K562 (cell line): ENCODE data around the gene ATXN1. TPM values are rescaled to one million over a fixed set of nuclear protein-coding genes. Genes with fewer than 3 reads are reported as not detected.

Experiments used
- ATAC-seq: fragments of 200-7000 bp; cut with Tn5 transposase; 3 replicates; pipeline ENCODE4 v1.9.1; 2020; ENCODE audit warnings: moderate library complexity
- BruUV-seq: library from RNA; stranded (reverse); fragments of 400-500 nt; replicated peaks from 2 replicates; lab custom pipeline; 2021; lab: Mats Ljungman, UMichigan
- CTCF ChIA-PET: fragments of 300-600 bp; formaldehyde crosslinking; extraction: SDS; loops from one replicate; lab custom pipeline; 2021; ENCODE audit warnings: low intra/inter-chr PET ratio; lab: Yijun Ruan, JAX
- POLR2A ChIA-PET: fragments of 300-600, 350-650 bp; sonication (Branson Sonifier 250); formaldehyde crosslinking; extraction: SDS; loops from one replicate; lab custom pipeline; 2021; ENCODE audit warnings: antibody characterized with exemption, inconsistent platforms; lab: Yijun Ruan, JAX
- DNase-seq, 4 experiments: peaks; one replicate each; pipeline versions ENCODE4 v3.0.0 to v3.0.0-alpha.2; 2011 to 2018; ENCODE audit warnings: low spot score in 3 of 4, mixed read lengths in 3 of 4; ENCODE audit errors: extremely low read depth in 1 of 4
- FAIRE-seq: peaks from 2 replicates; lab custom pipeline; 2011; peaks lifted over from hg19 to GRCh38; lab: Jason Lieb, UNC
- H2AFZ ChIP-seq: 2 replicates; pipeline ENCODE4 v1.6.0; 2011; ENCODE audit warnings: low read depth, low read length, control low read depth, inconsistent platforms
- H3K27ac ChIP-seq: fragments of 200-600 bp; 3 replicates; pipeline ENCODE4 v1.8.0; 2011; ENCODE audit warnings: low read depth, mild to moderate bottlenecking, control low read depth, inconsistent platforms, low read length, moderate library complexity, mixed read lengths; ENCODE audit errors: extremely low read depth
- H3K27me3 ChIP-seq, 2 experiments: fragments of 300-600 bp in 1 of 2; 2 replicates in 1 of 2; 3 replicates in 1 of 2; pipeline versions ENCODE4 v1.6.0 to v1.8.0; 2011; ENCODE audit warnings: inconsistent platforms in 2 of 2, low read length in 2 of 2, mild to moderate bottlenecking in 1 of 2, mixed read lengths in 1 of 2, moderate library complexity in 1 of 2; ENCODE audit not compliant: control insufficient read depth in 2 of 2, insufficient read depth in 2 of 2
- H3K36me3 ChIP-seq: fragments of 300-600 bp; 3 replicates; pipeline ENCODE4 v1.8.0; 2011; ENCODE audit warnings: mild to moderate bottlenecking, low read length, inconsistent platforms; ENCODE audit not compliant: control insufficient read depth, insufficient read depth
- H3K4me1 ChIP-seq, 2 experiments: fragments of 200-600 bp in 1 of 2; replicated peaks in 1 of 2; 2 replicates in 1 of 2; 3 replicates in 1 of 2; pipeline versions ENCODE4 v1.5.1 to v1.8.0; 2011; ENCODE audit warnings: inconsistent platforms in 2 of 2, low read length in 2 of 2, mild to moderate bottlenecking in 1 of 2, mixed read lengths in 1 of 2, moderate library complexity in 1 of 2; ENCODE audit not compliant: control insufficient read depth in 2 of 2, insufficient read depth in 2 of 2
- H3K4me2 ChIP-seq: 2 replicates; pipeline ENCODE4 v1.6.1; 2011; ENCODE audit warnings: low read length, control low read depth, inconsistent platforms, mixed read lengths; ENCODE audit not compliant: insufficient read depth
- H3K4me3 ChIP-seq: fragments of 200-600 bp; sonication (generic), shearing (Covaris generic); 2 replicates; pipeline ENCODE4 v1.5.1; 2016; ENCODE audit warnings: control low read depth, inconsistent platforms
- H3K79me2 ChIP-seq: fragments of 200-600 bp; 3 replicates; pipeline ENCODE4 v1.8.0; 2011; ENCODE audit warnings: low read length, inconsistent platforms; ENCODE audit not compliant: control insufficient read depth, insufficient read depth
- H3K9ac ChIP-seq, 2 experiments: 2 replicates each; pipeline versions ENCODE4 v1.6.0 to v1.6.1; 2011; ENCODE audit warnings: low read depth in 2 of 2, low read length in 2 of 2, control low read depth in 1 of 2, inconsistent platforms in 1 of 2, mild to moderate bottlenecking in 1 of 2, mixed read lengths in 1 of 2; ENCODE audit not compliant: insufficient read depth in 1 of 2
- H3K9me1 ChIP-seq: one replicate; pipeline ENCODE4 v1.6.0; 2011; ENCODE audit warnings: inconsistent platforms, mild to moderate bottlenecking, low read length, moderate library complexity; ENCODE audit not compliant: control insufficient read depth, insufficient read depth
- H3K9me3 ChIP-seq: replicated peaks from 2 replicates; pipeline ENCODE4 v1.5.1; 2011; ENCODE audit warnings: low read depth, low read length, inconsistent platforms; ENCODE audit not compliant: control insufficient read depth, insufficient read depth
- H4K20me1 ChIP-seq: replicated peaks from 2 replicates; pipeline ENCODE4 v1.6.1; 2011; ENCODE audit warnings: low read length, inconsistent platforms, mixed read lengths; ENCODE audit not compliant: control insufficient read depth, insufficient read depth
- CAMTA2 ChIP-seq: fragments of 250-450 bp; sonication (Bioruptor Pico); conservative IDR thresholded peaks from 2 replicates; pipeline ENCODE4 v1.5.1; 2022
- COPS2 ChIP-seq: fragments of 450-650 bp; conservative IDR thresholded peaks from 2 replicates; pipeline ENCODE4 v1.6.1; 2016; ENCODE audit warnings: mild to moderate bottlenecking, moderate library complexity
- CREM ChIP-seq: IDR thresholded peaks from 2 replicates; pipeline ENCODE4 v1.6.1; 2014; ENCODE audit warnings: antibody characterized with exemption, low read depth
- ILF3 ChIP-seq: fragments of 450-650 bp; IDR thresholded peaks from 2 replicates; pipeline ENCODE4 v1.6.1; 2018; ENCODE audit warnings: antibody characterized with exemption, mild to moderate bottlenecking, moderate library complexity, borderline replicate concordance
- MCM3 ChIP-seq: fragments of 450-650 bp; IDR thresholded peaks from 2 replicates; pipeline ENCODE4 v1.6.1; 2016
- OTX1 ChIP-seq: fragments of 450-650 bp; formaldehyde crosslinking; IDR thresholded peaks from 2 replicates; pipeline ENCODE4 v1.4.0; 2022; ENCODE audit warnings: mild to moderate bottlenecking
- RFX5 ChIP-seq: IDR thresholded peaks from 2 replicates; pipeline ENCODE4 v1.6.1; 2011; ENCODE audit warnings: low read depth, mild to moderate bottlenecking, improper control_type of control experiment, low read length
- RUNX1 ChIP-seq: sonication (generic); IDR thresholded peaks from 2 replicates; pipeline ENCODE4 v1.6.1; 2016; ENCODE audit warnings: antibody characterized with exemption, low read depth
- TGIF2 ChIP-seq: sonication (generic); formaldehyde crosslinking; IDR thresholded peaks from 2 replicates; pipeline ENCODE4 v1.8.1; 2022; ENCODE audit warnings: mild to moderate bottlenecking, missing genetic modification reagents, moderate library complexity
- ZNF134 ChIP-seq: fragments of 250-450 bp; sonication (Bioruptor Pico); conservative IDR thresholded peaks from 2 replicates; pipeline ENCODE4 v1.4.0; 2020
- ZNF197 ChIP-seq: fragments of 200-800 bp; sonication (Bioruptor generic); IDR thresholded peaks from 2 replicates; pipeline ENCODE4 v1.6.1; 2016; ENCODE audit warnings: low read depth, missing genetic modification characterization, missing compliant biosample characterization
- ZNF263 ChIP-seq: sonication (generic); formaldehyde crosslinking; IDR thresholded peaks from 2 replicates; pipeline ENCODE4 v1.8.0; 2022; ENCODE audit warnings: mild to moderate bottlenecking, missing genetic modification reagents, borderline replicate concordance
- ZNF41 ChIP-seq: fragments of 250-450 bp; sonication (Bioruptor Pico); conservative IDR thresholded peaks from 2 replicates; pipeline ENCODE4 v1.4.0; 2020; ENCODE audit warnings: mild to moderate bottlenecking
- ZNF449 ChIP-seq: fragments of 250-450 bp; sonication (Bioruptor Pico); IDR thresholded peaks from 2 replicates; pipeline ENCODE4 v1.8.0; 2022; ENCODE audit warnings: moderate library complexity, mild to moderate bottlenecking, inconsistent platforms
- WGBS: fragments of 100-300 bp; shearing (Covaris generic); methylation state at CpG from one replicate; pipeline ENCODE4 v1.1.6; 2016; ENCODE audit warnings: low coverage, mixed read lengths; ENCODE audit not compliant: insufficient coverage; ENCODE audit errors: missing lambda C conversion rate; 5-methylcytosine and 5-hydroxymethylcytosine counted together
- in situ Hi-C: fragments of 300-500 bp; cut with MboI; formaldehyde crosslinking; loops from 4 replicates; pipeline ENCODE4 v1.15.0; 2018; ENCODE audit warnings: inconsistent platforms, mixed read lengths
- intact Hi-C: fragments of 100-400 bp; cut with micrococcal nuclease; formaldehyde crosslinking; loops from 2 replicates; pipeline ENCODE4 v1.14.2; 2022
- polyA plus RNA-seq, 8 experiments: library from polyadenylated mRNA; depleted of rRNA in 4 of 8; stranded (reverse) in 5 of 8; unstranded in 3 of 8; fragments of >200 nt; fragmentation: Nextera tagmentation in 2 of 8; fragmentation: Illumina TruSeq in 1 of 8; extraction: Ambion mirVana in 2 of 8; extraction: Trizol in 1 of 8; gene quantifications; 2 replicates each; pipeline versions ENCODE4 v1.2.1 to v1.2.3, GENCODE V29; 2011 to 2014; ENCODE audit warnings: inconsistent platforms in 1 of 8, missing spikeins in 1 of 8
- total RNA-seq, 7 experiments: library from RNA; depleted of rRNA in 6 of 7; stranded (reverse); fragments of >200 nt in 6 of 7; fragmentation: Illumina TruSeq in 2 of 7; extraction: Trizol in 2 of 7; gene quantifications; 2 replicates each; pipeline versions ENCODE4 v1.2.1 to v1.2.3, GENCODE V29; 2011 to 2021; ENCODE audit warnings: low replicate concordance in 1 of 7
- TF ChIP-seq, protein P1 (sequence below), 2 experiments: IDR thresholded peaks; 2 replicates each; pipeline ENCODE4 v1.6.1; 2012; ENCODE audit warnings: improper control_type of control experiment in 2 of 2, low read depth in 2 of 2, low read length in 2 of 2, borderline replicate concordance in 1 of 2

The ATXN1 gene
- total and polyA plus RNA-seq, 9 of the 15 experiments (the other 6 are each of a cell fraction or from before 2014, with no cell fraction given), result under 0.01 to 1.2 (median 0.58) TPM

DNA sequence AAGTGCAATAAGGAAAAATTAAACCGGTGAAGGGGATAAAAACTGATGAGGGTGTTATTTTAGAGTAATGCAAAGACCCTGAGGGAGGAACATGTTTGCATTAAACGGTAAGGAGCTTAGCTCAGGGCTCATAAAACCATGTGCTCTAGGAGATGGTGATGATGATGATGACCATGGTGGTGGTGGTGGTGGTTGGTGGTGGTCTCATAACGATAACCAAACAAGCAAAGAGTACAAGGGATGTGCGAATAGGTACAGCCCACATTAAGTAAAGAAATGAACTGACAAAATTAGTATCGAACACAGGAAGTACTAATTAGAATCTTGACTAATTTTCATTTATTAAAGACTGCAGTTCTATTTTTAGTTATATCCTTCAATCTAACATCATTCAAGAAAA, 139.1 kb downstream of the ATXN1 start (continued):
- TF ChIP-seq MCM3, result no peak
- no peak for TF ChIP-seq TGIF2 (CRISPR knock-in tag)
- no peak for TF ChIP-seq ZNF197 (CRISPR knock-in tag)
- TF ChIP-seq RFX5, result no peak
- TF ChIP-seq ZNF449 (CRISPR knock-in tag), result no peak

DNA sequence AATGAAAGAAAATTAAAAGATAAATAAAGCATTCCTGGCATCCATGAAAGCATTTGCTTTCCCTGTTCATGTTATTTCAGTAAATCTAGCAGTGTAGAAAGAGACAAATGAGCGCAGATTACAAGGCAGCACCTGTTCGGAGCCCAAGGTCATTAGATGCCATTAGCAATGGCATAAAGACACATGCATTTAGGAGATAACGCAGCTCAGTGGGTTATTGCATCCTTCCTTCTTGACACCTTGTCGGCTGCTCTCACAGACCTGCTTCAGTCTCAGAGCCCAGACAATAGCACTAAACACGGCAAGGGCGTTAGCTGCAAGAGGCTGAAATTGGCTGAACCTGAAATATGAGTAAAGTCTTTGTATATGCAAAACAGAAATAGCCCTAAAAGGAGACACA, 140.3 kb downstream of the ATXN1 start:
- no peaks in the 10 kb centered on the region for H3K9me1 ChIP-seq
- TF ChIP-seq, protein P1, sequence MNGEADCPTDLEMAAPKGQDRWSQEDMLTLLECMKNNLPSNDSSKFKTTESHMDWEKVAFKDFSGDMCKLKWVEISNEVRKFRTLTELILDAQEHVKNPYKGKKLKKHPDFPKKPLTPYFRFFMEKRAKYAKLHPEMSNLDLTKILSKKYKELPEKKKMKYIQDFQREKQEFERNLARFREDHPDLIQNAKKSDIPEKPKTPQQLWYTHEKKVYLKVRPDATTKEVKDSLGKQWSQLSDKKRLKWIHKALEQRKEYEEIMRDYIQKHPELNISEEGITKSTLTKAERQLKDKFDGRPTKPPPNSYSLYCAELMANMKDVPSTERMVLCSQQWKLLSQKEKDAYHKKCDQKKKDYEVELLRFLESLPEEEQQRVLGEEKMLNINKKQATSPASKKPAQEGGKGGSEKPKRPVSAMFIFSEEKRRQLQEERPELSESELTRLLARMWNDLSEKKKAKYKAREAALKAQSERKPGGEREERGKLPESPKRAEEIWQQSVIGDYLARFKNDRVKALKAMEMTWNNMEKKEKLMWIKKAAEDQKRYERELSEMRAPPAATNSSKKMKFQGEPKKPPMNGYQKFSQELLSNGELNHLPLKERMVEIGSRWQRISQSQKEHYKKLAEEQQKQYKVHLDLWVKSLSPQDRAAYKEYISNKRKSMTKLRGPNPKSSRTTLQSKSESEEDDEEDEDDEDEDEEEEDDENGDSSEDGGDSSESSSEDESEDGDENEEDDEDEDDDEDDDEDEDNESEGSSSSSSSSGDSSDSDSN (IDR thresholded peaks at IDR 0.05; ENCODE audit: borderline replicate concordance in 1 of 2, low read depth in 2 of 2, low read length in 2 of 2), result no peak
- no peak for TF ChIP-seq ILF3
- no peak for TF ChIP-seq MCM3
- TF ChIP-seq RUNX1, result no peak
- no peak for TF ChIP-seq COPS2
- no peak for TF ChIP-seq OTX1 (CRISPR knock-in tag)
- no peak for TF ChIP-seq ZNF134 (CRISPR knock-in tag)
- TF ChIP-seq ZNF41 (CRISPR knock-in tag), result no peak
- TF ChIP-seq ZNF263 (CRISPR knock-in tag), result no peak
- no peak for TF ChIP-seq CREM
- no peak for TF ChIP-seq CAMTA2
- FAIRE-seq (no peak), DNase-seq (no peak), ATAC-seq (no peak)
- ChIA-PET CTCF (no interaction called here), POLR2A (interaction anchor here (0.8 kb wide), 1 partner anchor 180 kb away, joined by 3 read pairs; no protein-coding TSS in a partner anchor)
- peaks cover 0 to 2% of the 10 kb centered on the region in 2 experiments; a peak in 1 of 5 replicates for H3K4me1 ChIP-seq
- no peaks in the 10 kb centered on the region for H3K79me2 ChIP-seq
- in situ Hi-C loops (no loop called here), intact Hi-C loops (no loop called here)
- no peaks in the 10 kb centered on the region for H4K20me1 ChIP-seq
- 2% methylated on average over 6 of the region's 6 CpGs for WGBS
- H3K4me3 ChIP-seq, result no peak overlapping the region
- H3K27me3 ChIP-seq, result no peaks in the 10 kb centered on the region
- H3K4me2 ChIP-seq, result no peak overlapping the region
- no TSS peak for BruUV-seq
- H3K36me3 ChIP-seq, result no peaks in the 10 kb centered on the region
- H3K9me3 ChIP-seq, result no peaks in the 10 kb centered on the region
- H3K27ac ChIP-seq, result no peak overlapping the region
- H3K9ac ChIP-seq, result no peak overlapping the region
- H2AFZ ChIP-seq, result no peak overlapping the region
